Dermis blood vessel endothelial cell (primary cell): Measurements from ENCODE around the gene ZNF341. TPM values are rescaled to one million over a fixed set of nuclear protein-coding genes. Genes with fewer than 3 reads are reported as not detected.
"Not testable (repeated sequence)": the region's sequence is repeated elsewhere in the genome, so short reads cannot be mapped to it uniquely, and the experiment has no call there.

Experiments
- DNase-seq: peaks from one replicate; pipeline ENCODE4 v3.0.0; 2010
- total RNA-seq: library from RNA; depleted of rRNA; stranded (reverse); fragments of >200 nt; gene quantifications from 2 replicates; pipeline ENCODE4 v1.2.3, GENCODE V29; 2014

The ZNF341 gene
- 1.9 and 2.4 TPM in 2 replicates for total RNA-seq

- DNase-seq, result peak; percentile 89
Observed at GRCh38 chr20:33731693-33732165, at the start of gene ZNF341. TSS of gene ZNF341 (plus strand) at chr20:33731996. CDS start at chr20:33732022, 26 bp downstream.

- peak; percentile 76 for DNase-seq
Observed at GRCh38 chr20:33684533-33685327, 47.1 kb upstream of the ZNF341 start.

- DNase-seq, result peak; percentile 45
Observed at GRCh38 chr20:33685328-33686099, 46.3 kb upstream of the ZNF341 start.

- DNase-seq, result peak; percentile 94
Observed at GRCh38 chr20:33686100-33686983, 45.5 kb upstream of the ZNF341 start, which contains the start of gene E2F1. TSS of gene E2F1 (minus strand) at chr20:33686385. CDS start at chr20:33686264, 121 bp downstream.

GRCh38 chr20:33686984-33687366 lies 44.8 kb upstream of the ZNF341 start:
- no peak for DNase-seq

- no peak for DNase-seq
Observed at GRCh38 chr20:33687370-33687915, 44.4 kb upstream of the ZNF341 start.

GRCh38 chr20:33687993-33688937 lies 43.5 kb upstream of the ZNF341 start:
- DNase-seq, result no peak

- DNase-seq, result no peak
Observed at GRCh38 chr20:33688938-33689424, 42.8 kb upstream of the ZNF341 start.

GRCh38 chr20:33689493-33689892 lies 42.3 kb upstream of the ZNF341 start:
- no peak for DNase-seq

GRCh38 chr20:33689973-33690372 lies 41.8 kb upstream of the ZNF341 start:
- peak; percentile 69 for DNase-seq

- no peak for DNase-seq
Observed at GRCh38 chr20:33693289-33693688, 38.5 kb upstream of the ZNF341 start.

GRCh38 chr20:33693741-33694638 lies 37.8 kb upstream of the ZNF341 start:
- no peak for DNase-seq

- DNase-seq, result no peak
Observed at GRCh38 chr20:33694639-33695012, 37.2 kb upstream of the ZNF341 start.

GRCh38 chr20:33696448-33696847 lies 35.3 kb upstream of the ZNF341 start:
- DNase-seq, result no peak

GRCh38 chr20:33697129-33697528 lies 34.7 kb upstream of the ZNF341 start:
- DNase-seq, result no peak

- DNase-seq, result not testable (repeated sequence)
Observed at GRCh38 chr20:33698966-33699365, 32.8 kb upstream of the ZNF341 start.

- DNase-seq, result not testable (repeated sequence)
Observed at GRCh38 chr20:33700696-33701441, 30.9 kb upstream of the ZNF341 start.

GRCh38 chr20:33701629-33702450 lies 30.0 kb upstream of the ZNF341 start:
- no peak for DNase-seq
